Measurements from ENCODE around the gene MUC21.
"Not testable (repeated sequence)": the region's sequence is repeated elsewhere in the genome, so short reads cannot be mapped to it uniquely, and the experiment has no call there.

MUC21 gene

DNA sequence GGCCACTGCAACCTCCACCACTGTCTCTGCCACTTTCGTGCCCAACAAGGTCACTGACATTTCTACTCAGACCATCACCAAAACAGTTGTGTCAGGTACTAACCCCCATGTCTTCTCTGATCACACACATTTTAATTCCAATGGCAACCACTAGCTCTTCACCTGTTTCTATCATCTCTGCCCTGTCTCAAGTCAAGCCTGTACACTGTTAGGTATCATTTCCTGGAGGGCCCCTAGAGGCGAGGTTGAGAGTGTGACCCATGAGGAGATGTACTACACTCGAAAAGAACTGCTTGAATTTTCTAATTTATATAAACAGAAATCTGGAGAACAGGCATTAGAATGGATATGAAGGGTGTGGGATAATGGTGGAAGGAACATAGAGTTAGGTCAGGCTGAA is 17.4 kb upstream of the MUC21 start:
- TF ChIP-seq, protein P1, sequence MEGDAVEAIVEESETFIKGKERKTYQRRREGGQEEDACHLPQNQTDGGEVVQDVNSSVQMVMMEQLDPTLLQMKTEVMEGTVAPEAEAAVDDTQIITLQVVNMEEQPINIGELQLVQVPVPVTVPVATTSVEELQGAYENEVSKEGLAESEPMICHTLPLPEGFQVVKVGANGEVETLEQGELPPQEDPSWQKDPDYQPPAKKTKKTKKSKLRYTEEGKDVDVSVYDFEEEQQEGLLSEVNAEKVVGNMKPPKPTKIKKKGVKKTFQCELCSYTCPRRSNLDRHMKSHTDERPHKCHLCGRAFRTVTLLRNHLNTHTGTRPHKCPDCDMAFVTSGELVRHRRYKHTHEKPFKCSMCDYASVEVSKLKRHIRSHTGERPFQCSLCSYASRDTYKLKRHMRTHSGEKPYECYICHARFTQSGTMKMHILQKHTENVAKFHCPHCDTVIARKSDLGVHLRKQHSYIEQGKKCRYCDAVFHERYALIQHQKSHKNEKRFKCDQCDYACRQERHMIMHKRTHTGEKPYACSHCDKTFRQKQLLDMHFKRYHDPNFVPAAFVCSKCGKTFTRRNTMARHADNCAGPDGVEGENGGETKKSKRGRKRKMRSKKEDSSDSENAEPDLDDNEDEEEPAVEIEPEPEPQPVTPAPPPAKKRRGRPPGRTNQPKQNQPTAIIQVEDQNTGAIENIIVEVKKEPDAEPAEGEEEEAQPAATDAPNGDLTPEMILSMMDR (IDR thresholded peaks at IDR 0.05; ENCODE audit: extremely low read depth, missing control alignments): no peak
- DNase-seq (ENCODE audit: low spot score): no peak

DNA sequence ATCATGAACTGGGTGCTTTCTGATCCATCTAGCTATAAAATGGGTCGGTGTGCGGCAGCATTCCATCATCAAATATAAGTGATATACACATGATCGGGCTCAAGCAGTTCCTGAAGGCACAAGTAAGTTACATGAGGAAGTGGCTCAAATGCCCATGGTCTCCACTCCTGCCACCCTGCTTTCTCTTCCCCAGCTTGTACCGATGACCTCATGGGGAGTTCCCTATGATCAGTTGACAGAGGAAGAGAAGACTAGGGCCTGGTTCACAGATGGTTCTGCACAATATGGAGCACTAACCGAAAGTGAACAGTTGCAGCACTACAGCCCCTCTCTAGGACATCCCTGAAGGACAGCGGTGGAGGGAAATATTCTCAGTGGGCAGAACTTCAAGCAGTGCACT is 14.3 kb upstream of the MUC21 start:
- not testable (repeated sequence) for DNase-seq (ENCODE audit: low spot score)

DNA sequence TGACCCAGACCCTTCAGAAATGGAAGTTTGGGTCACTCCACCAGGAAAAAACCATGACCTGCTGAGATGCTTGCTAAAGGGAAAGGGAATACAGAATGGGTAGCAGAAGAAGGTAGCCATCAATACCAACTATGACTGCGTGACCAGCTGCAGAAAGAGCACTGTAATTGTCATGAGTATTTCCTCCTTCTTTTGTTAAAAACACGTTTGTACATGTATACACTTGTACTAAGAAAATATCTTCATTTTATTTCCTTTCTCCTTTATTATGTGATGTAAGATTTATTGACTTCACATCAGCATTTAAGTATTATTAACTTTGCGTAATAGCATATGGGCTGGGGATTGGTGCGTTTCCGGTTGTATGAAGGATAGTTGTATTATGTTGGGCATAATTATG is 12.6 kb upstream of the MUC21 start:
- TF ChIP-seq, protein P1 (IDR thresholded peaks at IDR 0.05; ENCODE audit: extremely low read depth, missing control alignments): no peak
- DNase-seq (ENCODE audit: low spot score): no peak

DNA sequence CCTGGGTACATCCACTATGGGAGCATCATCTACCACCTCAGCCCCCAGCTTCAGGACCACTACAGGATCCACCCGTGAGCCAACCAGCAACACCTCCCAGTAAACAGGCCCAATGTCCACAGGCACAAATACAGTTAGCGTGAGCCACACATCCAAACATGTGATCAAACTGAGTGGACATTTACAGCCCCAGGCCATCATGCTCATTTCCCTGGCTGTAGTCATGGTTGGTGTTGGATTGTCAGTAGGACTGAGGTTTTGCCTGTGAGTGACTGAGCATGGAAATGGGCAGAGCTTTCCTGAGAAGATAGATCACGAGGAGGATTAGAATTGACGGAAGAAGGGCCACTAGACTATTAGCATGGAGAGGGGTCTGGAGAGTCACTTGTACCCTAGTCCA is 10.7 kb upstream of the MUC21 start:
- DNase-seq (ENCODE audit: low spot score): no peak
- TF ChIP-seq, protein P1 (IDR thresholded peaks at IDR 0.05; ENCODE audit: extremely low read depth, missing control alignments): no peak

DNA sequence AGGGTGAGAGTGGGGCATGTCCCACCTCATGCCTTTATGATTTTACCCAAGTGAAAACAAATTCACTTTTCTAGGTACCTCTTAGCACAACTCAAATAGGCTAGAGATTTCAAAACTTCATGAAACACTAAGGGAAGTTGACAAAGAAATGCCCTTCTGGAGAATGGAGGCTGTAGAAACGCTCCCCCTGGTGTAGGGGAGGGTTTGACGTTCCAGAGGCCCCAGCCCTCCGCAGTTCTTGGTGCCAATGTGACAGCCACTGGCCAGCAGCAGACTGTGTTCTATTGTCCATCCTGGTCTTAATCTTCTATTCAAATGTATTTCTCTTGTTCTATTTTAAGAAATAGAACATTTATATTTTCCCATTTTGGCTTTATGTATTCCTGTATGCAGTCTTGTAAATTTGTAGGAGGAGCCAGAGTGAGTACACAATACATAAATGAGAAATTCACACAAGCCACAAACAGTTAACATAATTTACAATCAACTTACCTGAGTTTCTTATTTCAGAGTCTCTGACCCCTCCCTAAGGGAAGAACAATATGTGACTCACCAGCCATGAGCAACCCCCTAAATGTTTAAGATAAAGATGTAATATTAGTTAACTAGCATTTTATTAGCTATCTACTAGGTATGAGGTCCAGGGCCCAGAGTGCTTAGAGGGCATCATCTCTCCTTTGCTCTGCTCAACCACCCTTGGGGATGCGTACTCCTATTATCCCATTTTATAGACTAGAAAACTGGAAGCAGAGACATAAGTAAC is 8.8 kb upstream of the MUC21 start:
- TF ChIP-seq, protein P1 (IDR thresholded peaks at IDR 0.05; ENCODE audit: extremely low read depth, missing control alignments): no peak
- no peak for DNase-seq (ENCODE audit: low spot score)

DNA sequence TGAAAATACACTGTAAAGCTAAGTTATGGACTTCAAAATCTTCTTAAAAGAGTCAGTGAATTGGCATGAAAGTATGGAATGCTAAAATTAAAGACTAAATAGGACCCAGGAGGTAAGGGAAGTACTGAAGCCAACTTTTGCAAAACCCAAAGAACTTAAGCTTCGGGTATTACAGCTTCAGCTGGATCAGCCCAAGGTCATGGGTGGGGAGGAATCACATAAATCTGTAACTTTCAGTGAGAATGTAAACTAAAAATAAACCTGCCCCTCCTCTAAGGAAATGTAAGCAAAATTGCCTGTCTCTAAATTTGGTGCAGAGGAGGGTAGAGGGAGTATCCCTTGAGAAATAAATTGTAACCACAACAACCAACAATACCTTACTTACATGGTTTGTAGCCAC is 4.4 kb upstream of the MUC21 start:
- DNase-seq (ENCODE audit: low spot score): no peak
- TF ChIP-seq, protein P1 (IDR thresholded peaks at IDR 0.05; ENCODE audit: extremely low read depth, missing control alignments): no peak

DNA sequence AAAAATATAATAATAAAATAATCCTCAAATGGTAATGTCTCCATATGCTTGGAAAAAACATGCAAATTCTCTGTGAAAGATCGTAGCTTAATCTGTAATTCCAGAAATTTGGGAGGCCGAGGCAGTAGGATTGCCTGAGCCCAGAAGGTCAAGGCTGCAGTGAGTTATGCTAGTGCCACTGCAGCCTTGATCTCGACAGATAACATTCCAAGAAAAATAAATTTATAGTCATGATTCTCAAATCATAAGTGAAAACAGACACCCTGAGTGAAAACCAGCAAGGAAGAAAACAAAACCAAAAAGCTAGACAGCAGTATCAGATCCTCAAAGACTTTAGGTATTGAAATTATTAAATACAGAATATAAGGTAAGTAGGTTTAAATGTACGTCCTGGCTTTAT is 3.8 kb upstream of the MUC21 start:
- TF ChIP-seq, protein P1 (IDR thresholded peaks at IDR 0.05; ENCODE audit: extremely low read depth, missing control alignments): no peak
- no peak for DNase-seq (ENCODE audit: low spot score)
